NCI-H524 (cell line): ENCODE results near the gene HNRNPA1L2.
"Not testable (repeated sequence)": the region's sequence is repeated elsewhere in the genome, so short reads cannot be mapped to it uniquely, and the experiment has no call there.

Experiments
- DNase-seq, 2 experiments: peaks; one replicate each; lab custom pipeline; 2025; lab: John Stamatoyannopoulos, UW

The HNRNPA1L2 gene

GRCh38 chr13:52646967-52647366, 4.7 kb downstream of the HNRNPA1L2 start:
- no peak for DNase-seq

DNA sequence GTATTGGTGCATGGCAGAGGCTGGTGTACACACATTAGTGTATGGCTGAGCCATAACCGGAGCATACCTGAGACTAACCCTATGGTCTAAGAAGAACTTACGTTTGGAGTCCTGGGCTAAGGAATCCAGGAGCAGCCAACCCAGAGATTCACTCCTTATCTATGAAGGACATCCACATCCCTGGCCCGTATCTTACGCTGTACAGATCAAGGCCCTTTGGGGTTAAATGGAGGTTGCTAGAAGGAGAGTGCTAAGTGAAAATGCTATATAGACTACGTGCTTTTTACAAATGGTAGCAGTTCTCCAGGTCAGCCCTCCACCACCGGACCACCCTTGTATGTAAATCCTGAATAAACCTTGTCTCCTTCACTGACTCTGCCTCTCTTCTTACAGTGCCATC, 8.5 kb downstream of the HNRNPA1L2 start:
- DNase-seq: no peak

- peak in 1 of 2 experiments; percentile 72 for DNase-seq
Measured at GRCh38 chr13:52651897-52652195, 9.6 kb downstream of the HNRNPA1L2 start.

DNA sequence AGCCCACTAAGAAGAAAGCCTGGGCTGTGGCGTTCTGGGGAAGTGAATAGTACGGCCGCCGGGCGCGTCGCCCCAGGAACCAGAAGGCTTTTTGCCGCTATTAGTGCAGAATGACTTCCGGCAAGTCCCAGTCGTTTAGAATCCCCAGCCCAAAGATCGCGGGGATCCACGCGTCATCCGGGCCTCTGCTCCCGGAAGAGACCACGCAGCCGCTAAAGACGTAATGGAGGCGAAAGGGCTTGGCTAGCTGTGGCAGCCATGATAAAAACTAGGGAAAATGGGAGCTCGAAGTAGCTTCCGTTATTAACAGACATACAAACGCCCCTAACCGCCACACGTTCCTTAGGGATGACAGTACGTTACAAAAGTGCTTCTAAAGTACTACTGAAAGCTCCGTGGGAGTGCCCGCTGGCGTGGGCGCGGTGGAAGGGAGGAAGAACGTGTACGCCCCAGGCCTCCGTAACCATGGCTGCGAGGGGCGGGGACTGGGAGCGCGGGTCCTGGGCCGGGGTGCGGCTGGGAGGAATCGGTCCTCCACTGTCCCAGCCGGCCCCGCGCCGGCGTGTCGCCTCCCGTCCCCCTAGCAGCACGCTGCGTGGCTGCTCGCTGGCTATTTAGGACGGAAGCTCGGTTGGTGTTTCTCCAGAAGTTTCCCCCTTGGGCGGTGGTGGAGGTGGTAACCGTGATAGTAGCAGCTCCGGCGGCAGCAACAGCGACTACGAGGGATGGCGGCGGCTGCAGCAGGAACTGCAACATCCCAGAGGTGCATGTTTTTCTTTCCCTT, 10.2 kb downstream of the HNRNPA1L2 start, which contains the start of gene SUGT1:
SUGT1 (plus strand) TSS at position 641 of the 784 bp plus-strand sequence; CDS start at position 726, 85 bp downstream.
- DNase-seq: peak; percentile 92 to 97

DNA sequence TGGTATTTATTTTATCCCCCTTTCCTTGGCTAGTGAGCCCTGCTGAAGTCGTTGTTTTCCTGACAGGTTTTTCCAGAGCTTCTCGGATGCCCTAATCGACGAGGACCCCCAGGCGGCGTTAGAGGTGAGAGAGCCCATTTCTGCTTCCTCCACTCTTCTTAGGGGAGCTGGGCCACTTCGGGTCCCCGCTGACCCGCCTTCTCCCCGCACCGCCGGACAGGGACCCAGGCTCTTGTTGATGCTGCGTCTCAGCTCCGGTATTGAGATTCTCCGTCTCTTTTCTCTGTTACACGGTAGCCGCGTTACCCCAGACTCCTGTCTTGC, 10.7 kb downstream of the HNRNPA1L2 start:
- peak; percentile 39 to 61 for DNase-seq

DNA sequence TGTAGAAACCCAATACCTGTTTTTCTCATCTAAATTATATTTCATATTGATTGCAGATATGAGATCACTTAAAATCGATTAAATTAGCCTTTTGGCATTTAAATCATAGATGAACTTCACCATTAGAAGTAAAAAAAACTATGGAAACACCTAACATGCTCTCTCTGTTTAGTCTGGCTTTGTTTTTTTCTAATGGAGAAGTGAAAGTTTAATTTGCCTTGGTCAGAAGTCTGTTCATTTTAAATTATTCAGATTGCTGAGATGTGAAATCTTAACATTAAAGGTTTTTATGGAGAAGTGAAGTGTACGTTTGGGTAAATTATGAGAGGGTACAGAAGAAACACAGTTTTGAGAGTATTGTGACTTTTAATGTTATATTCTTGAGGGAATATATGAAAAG, 17.1 kb downstream of the HNRNPA1L2 start:
- DNase-seq: no peak

DNA sequence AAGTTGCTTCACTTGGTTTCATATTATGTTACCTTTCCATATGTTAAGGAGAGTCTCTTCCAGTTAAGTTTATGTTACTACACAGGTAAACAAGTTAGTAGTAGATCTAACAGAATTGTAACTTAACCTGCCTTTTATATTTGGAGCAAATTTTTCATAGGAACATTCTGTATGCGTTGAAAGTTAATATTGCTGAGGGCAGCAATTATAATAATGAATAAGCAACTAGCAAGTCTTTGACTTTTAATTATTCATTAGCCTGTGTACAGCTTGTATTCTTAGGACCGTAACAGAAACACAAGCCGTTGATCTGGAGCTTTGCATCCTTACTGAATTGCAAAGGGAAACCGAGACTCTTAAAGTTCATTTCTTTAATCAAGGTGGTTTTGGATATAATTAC, 22.0 kb downstream of the HNRNPA1L2 start:
- DNase-seq: no peak

DNA sequence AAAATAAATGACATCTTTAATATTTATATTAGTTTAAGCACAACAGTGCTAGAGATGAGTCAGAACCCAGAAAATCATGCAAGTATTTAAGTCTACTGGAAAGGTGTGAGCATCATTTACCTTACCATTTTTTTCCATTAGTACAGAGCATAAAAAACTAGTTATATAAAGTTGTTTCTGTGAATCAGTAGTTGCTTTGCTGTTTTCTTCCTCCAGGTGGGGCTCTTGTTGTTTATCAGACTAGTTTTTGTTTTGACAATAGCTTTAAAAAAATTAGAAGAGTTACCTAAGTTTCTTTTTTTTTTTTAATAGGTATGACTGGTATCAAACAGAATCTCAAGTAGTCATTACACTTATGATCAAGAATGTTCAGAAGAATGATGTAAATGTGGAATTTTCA, 23.1 kb downstream of the HNRNPA1L2 start:
- peak in 1 of 2 experiments; percentile 16 for DNase-seq

- no peak for DNase-seq
Measured at GRCh38 chr13:52669677-52670076, 27.4 kb downstream of the HNRNPA1L2 start.

DNA sequence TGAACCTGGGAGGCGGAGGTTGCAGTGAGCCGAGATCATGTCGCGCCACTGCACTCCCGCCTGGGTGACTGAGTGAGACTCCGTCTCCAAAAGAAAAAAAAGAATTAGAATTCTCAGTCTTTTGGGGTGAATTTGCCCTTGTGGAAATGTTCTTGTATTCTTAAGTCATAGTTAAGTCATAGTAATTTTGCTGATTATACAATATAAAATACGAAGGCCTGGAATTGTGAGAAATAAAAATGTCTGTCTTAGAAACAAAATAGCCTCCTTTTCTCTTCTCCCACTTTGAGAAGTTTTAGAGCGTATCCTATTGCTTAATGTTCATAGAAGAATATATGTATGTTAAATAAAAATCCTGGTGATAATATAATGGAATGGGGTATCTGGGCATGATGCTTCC, 28.5 kb downstream of the HNRNPA1L2 start:
- no peak for DNase-seq

DNA sequence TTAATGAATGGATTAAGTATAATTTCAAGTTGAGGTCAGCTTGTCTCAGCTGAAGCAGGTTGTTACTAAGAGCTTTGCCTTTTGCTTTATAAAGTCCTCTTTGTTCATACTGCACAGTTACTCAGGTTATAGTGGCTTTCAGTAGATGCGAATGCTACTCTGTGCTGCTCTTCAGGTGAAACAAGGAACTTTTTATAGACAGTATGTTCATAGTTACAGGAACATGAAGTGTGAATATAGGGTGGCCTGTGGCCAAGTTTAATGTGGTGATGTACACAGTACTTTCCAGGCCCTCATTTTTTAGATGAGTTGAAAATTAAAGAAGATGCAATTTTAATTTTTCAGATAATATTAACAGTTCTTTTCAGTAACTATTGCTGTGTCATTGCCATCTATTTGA, 31.2 kb downstream of the HNRNPA1L2 start:
- no peak for DNase-seq

DNA sequence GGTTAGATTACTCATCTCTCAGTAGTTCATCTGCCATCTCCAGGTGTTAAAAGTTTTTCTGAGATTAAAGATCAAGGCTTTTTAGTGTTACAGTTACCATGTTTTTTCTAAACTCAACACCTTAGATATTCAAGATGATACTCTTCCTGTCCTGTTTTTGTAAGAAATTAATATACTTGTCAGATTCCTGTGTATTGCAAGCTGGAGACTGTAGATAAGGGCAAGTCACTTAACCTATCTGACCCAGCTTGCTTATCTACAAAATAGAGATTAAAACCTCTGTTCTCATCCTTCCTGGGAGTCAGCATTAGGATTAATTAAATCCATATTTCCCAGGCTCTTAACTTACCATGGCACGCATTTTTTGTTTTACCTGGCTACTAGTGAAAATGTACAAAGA, 35.6 kb downstream of the HNRNPA1L2 start:
- no peak for DNase-seq

DNA sequence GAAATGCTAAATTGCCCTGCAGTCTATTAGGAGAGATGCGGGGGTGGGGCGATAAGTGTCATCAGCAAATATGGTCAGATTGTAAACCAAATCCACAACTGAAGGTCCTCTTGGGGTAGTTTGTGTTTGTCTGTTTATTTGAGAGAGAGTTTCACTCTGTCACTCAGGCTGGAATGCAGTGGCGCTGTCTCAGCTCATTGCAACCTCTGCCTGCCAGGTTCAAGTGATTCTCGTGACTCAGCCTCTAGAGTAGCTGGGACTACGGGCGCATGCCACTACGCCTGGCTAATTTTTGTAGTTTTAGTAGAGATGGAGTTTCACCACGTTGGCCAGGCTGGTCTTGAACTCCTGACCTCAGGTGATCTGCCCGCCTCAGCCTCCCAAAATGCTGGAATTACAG, 43.6 kb downstream of the HNRNPA1L2 start:
- not testable (repeated sequence) for DNase-seq

- DNase-seq: no peak
Measured at GRCh38 chr13:52686376-52686775, 44.1 kb downstream of the HNRNPA1L2 start.
